ENCODE measurements around the gene TACC2. TPM values are rescaled to one million over a fixed set of nuclear protein-coding genes. Genes with fewer than 3 reads are reported as not detected.
"Not testable (repeated sequence)": the region's sequence is repeated elsewhere in the genome, so short reads cannot be mapped to it uniquely, and the experiment has no call there.

TACC2 gene
- total RNA-seq, 1 donor from 2014 or later, result 400 TPM

GRCh38 chr10:122021828-122022227 is 32.9 kb downstream of the TACC2 start:
- no peak for DNase-seq
- Histone ChIP-seq H3K27me3 (ENCODE audit: low read depth) (no peaks in the 10 kb centered on the region), H3K9me3 (replicated peaks) (no peaks in the 10 kb centered on the region), H3K4me3 (no peak overlapping the region), H3K36me3 (peaks cover 13% of the 10 kb centered on the region), H3K4me1 (peaks cover 55% of the 10 kb centered on the region), H3K27ac (replicated peaks) (peak overlapping the region; percentile 78)
- TF ChIP-seq, protein P1, sequence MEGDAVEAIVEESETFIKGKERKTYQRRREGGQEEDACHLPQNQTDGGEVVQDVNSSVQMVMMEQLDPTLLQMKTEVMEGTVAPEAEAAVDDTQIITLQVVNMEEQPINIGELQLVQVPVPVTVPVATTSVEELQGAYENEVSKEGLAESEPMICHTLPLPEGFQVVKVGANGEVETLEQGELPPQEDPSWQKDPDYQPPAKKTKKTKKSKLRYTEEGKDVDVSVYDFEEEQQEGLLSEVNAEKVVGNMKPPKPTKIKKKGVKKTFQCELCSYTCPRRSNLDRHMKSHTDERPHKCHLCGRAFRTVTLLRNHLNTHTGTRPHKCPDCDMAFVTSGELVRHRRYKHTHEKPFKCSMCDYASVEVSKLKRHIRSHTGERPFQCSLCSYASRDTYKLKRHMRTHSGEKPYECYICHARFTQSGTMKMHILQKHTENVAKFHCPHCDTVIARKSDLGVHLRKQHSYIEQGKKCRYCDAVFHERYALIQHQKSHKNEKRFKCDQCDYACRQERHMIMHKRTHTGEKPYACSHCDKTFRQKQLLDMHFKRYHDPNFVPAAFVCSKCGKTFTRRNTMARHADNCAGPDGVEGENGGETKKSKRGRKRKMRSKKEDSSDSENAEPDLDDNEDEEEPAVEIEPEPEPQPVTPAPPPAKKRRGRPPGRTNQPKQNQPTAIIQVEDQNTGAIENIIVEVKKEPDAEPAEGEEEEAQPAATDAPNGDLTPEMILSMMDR (IDR thresholded peaks at IDR 0.05; ENCODE audit: borderline replicate concordance), result no peak
- intact Hi-C loops (cut with micrococcal nuclease), result no loop called here

- H3K4me1 ChIP-seq, result peaks cover 50% of the 10 kb centered on the region
- H3K4me3 ChIP-seq, result no peak overlapping the region
- H3K9me3 ChIP-seq (replicated peaks), result no peaks in the 10 kb centered on the region
- intact Hi-C loops (cut with micrococcal nuclease), result no loop called here
- peak overlapping the region; percentile 78 for H3K27ac ChIP-seq (replicated peaks)
- H3K36me3 ChIP-seq, result peaks cover 13% of the 10 kb centered on the region
- TF ChIP-seq, protein P1 (IDR thresholded peaks at IDR 0.05; ENCODE audit: borderline replicate concordance), result no peak
- no peaks in the 10 kb centered on the region for H3K27me3 ChIP-seq (ENCODE audit: low read depth)
- no peak for DNase-seq
These were observed 33.3 kb downstream of the TACC2 start for GRCh38 chr10:122022276-122022675.

GRCh38 chr10:122023257-122023656 is 34.3 kb downstream of the TACC2 start:
- H3K36me3 ChIP-seq, result peaks cover 13% of the 10 kb centered on the region
- H3K4me3 ChIP-seq; DNase-seq; H3K27ac ChIP-seq (replicated peaks); H3K27me3 ChIP-seq (ENCODE audit: low read depth); intact Hi-C loops (cut with micrococcal nuclease); H3K9me3 ChIP-seq (replicated peaks): not testable (repeated sequence)
- H3K4me1 ChIP-seq, result peaks cover 44% of the 10 kb centered on the region

DNA sequence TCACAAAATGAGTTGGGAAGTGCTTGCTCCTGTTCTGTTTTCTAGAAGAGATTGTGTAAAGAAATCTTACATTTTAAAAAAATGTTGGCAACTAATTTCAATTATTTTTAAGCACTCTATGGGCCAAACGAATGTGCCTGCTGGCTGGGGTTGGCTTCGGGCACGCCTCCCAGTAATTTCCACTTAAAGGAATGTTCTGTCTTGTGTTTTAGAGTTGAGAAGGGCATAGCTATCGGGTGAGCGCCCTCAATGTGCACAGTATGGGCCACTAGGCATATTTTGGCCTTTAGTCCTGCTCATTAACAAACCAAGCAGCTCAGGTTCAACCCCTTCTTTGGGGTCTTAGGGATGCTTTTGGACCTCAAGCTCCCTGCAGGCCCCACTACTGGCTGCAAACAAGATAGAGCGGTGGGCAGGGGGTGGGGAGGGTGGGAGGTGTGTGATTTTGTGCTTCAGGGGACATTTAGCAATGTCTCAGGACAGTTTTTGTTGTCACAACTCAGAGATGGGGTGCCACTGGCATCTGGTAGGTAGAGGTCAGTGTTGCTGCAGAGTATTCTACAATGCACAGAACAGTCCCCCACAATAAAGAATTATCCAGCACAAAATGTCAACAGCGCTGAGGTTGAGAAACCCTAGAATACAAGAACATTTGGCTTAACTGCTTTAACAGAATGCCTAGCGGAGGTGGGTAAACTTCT is 40.7 kb downstream of the TACC2 start:
- DNase-seq, result peak; percentile 56
- Histone ChIP-seq H3K36me3 (no peaks in the 10 kb centered on the region), H3K9me3 (replicated peaks) (no peaks in the 10 kb centered on the region), H3K27me3 (ENCODE audit: low read depth) (no peaks in the 10 kb centered on the region), H3K27ac (replicated peaks) (peak overlapping the region; percentile 78), H3K4me1 (peaks cover 50% of the 10 kb centered on the region), H3K4me3 (peak overlapping the region; percentile 45)
- TF ChIP-seq, protein P1 (IDR thresholded peaks at IDR 0.05; ENCODE audit: borderline replicate concordance), result no peak
- intact Hi-C loops (cut with micrococcal nuclease), result no loop called here

DNA sequence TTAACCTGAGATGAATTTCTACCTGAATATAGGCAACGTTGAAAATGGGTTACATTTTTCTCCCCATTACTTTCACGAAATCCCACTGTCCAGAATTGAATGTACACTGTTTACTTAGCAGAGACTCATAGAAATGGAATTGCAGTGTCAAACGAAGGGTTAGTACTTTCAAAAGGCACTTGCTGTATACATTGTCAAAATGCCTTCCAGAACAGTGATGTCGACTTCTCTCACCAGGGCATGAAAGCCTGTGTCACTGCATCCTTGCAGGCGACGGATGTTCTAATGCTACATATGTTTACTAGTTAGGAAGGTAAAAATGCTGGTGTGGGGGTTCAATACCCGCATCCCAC is 41.2 kb downstream of the TACC2 start:
- Histone ChIP-seq H3K36me3 (no peaks in the 10 kb centered on the region), H3K4me1 (peaks cover 53% of the 10 kb centered on the region), H3K27me3 (ENCODE audit: low read depth) (no peaks in the 10 kb centered on the region), H3K27ac (replicated peaks) (peak overlapping the region; percentile 78), H3K9me3 (replicated peaks) (no peaks in the 10 kb centered on the region), H3K4me3 (peak overlapping the region; percentile 45)
- TF ChIP-seq, protein P1 (IDR thresholded peaks at IDR 0.05; ENCODE audit: borderline replicate concordance), result no peak
- intact Hi-C loops (cut with micrococcal nuclease), result no loop called here
- DNase-seq, result no peak

- H3K4me3 ChIP-seq, result peak overlapping the region; percentile 29
- peaks cover 68% of the 10 kb centered on the region for H3K4me1 ChIP-seq
- DNase-seq, result no peak
- H3K27me3 ChIP-seq (ENCODE audit: low read depth), result peaks cover 13% of the 10 kb centered on the region
- TF ChIP-seq, protein P1 (IDR thresholded peaks at IDR 0.05; ENCODE audit: borderline replicate concordance), result no peak
- intact Hi-C loops (cut with micrococcal nuclease), result no loop called here
- H3K36me3 ChIP-seq, result no peaks in the 10 kb centered on the region
- H3K27ac ChIP-seq (replicated peaks), result peak overlapping the region; percentile 78
- no peaks in the 10 kb centered on the region for H3K9me3 ChIP-seq (replicated peaks)
These were observed 44.4 kb downstream of the TACC2 start for GRCh38 chr10:122033224-122033926.
